ENCODE measurements around the gene GRB14.
"Not testable (repeated sequence)": the region's sequence is repeated elsewhere in the genome, so short reads cannot be mapped to it uniquely, and the experiment has no call there.

Gene GRB14

GRCh38 chr2:164562666-164563065, 58.6 kb downstream of the GRB14 start:
- H3K36me3 ChIP-seq (ENCODE audit: insufficient read depth, low read length): no peaks in the 10 kb centered on the region

GRCh38 chr2:164561991-164562390, 59.3 kb downstream of the GRB14 start:
- Histone ChIP-seq H3K9me3 (ENCODE audit: low read length) (no peaks in the 10 kb centered on the region), H3K27me3 (ENCODE audit: insufficient read depth, low read length) (no peaks in the 10 kb centered on the region), H3K4me3 (ENCODE audit: low read length) (no peak overlapping the region), H3K4me1 (ENCODE audit: insufficient read depth, low read length) (no peaks in the 10 kb centered on the region), H2AFZ (ENCODE audit: low read depth, low read length) (no peak overlapping the region), H3K36me3 (ENCODE audit: insufficient read depth, low read length) (no peaks in the 10 kb centered on the region)

More at GRCh38 chr2:164562666-164563065, 58.6 kb downstream of the GRB14 start:
- no peak overlapping the region for H2AFZ ChIP-seq (ENCODE audit: low read depth, low read length)
- no peaks in the 10 kb centered on the region for H3K4me1 ChIP-seq (ENCODE audit: insufficient read depth, low read length)
- H3K27me3 ChIP-seq (ENCODE audit: insufficient read depth, low read length): no peaks in the 10 kb centered on the region
- no peak overlapping the region for H3K4me3 ChIP-seq (ENCODE audit: low read length)
- H3K9me3 ChIP-seq (ENCODE audit: low read length): no peaks in the 10 kb centered on the region

GRCh38 chr2:164561416-164561815, 59.9 kb downstream of the GRB14 start:
- Histone ChIP-seq H3K27me3 (ENCODE audit: insufficient read depth, low read length) (no peaks in the 10 kb centered on the region), H3K36me3 (ENCODE audit: insufficient read depth, low read length) (no peaks in the 10 kb centered on the region), H3K4me3 (ENCODE audit: low read length) (no peak overlapping the region), H2AFZ (ENCODE audit: low read depth, low read length) (no peak overlapping the region), H3K9me3 (ENCODE audit: low read length) (no peaks in the 10 kb centered on the region), H3K4me1 (ENCODE audit: insufficient read depth, low read length) (no peaks in the 10 kb centered on the region)

- Histone ChIP-seq H2AFZ (ENCODE audit: low read depth, low read length) (no peak overlapping the region), H3K4me3 (ENCODE audit: low read length) (no peak overlapping the region), H3K36me3 (ENCODE audit: insufficient read depth, low read length) (no peaks in the 10 kb centered on the region), H3K27me3 (ENCODE audit: insufficient read depth, low read length) (no peaks in the 10 kb centered on the region), H3K9me3 (ENCODE audit: low read length) (no peaks in the 10 kb centered on the region), H3K4me1 (ENCODE audit: insufficient read depth, low read length) (no peaks in the 10 kb centered on the region)
Measured at GRCh38 chr2:164560902-164561301, 60.4 kb downstream of the GRB14 start.

- no peaks in the 10 kb centered on the region for H3K9me3 ChIP-seq (ENCODE audit: low read length)
- no peaks in the 10 kb centered on the region for H3K4me1 ChIP-seq (ENCODE audit: insufficient read depth, low read length)
- no peaks in the 10 kb centered on the region for H3K36me3 ChIP-seq (ENCODE audit: insufficient read depth, low read length)
- no peak overlapping the region for H3K4me3 ChIP-seq (ENCODE audit: low read length)
- H3K27me3 ChIP-seq (ENCODE audit: insufficient read depth, low read length): no peaks in the 10 kb centered on the region
- no peak overlapping the region for H2AFZ ChIP-seq (ENCODE audit: low read depth, low read length)
Measured at GRCh38 chr2:164560181-164560792, 61.0 kb downstream of the GRB14 start.

GRCh38 chr2:164558450-164558849, 62.8 kb downstream of the GRB14 start:
- Histone ChIP-seq H3K27me3 (ENCODE audit: insufficient read depth, low read length) (no peaks in the 10 kb centered on the region), H3K9me3 (ENCODE audit: low read length) (no peaks in the 10 kb centered on the region), H2AFZ (ENCODE audit: low read depth, low read length) (no peak overlapping the region), H3K4me3 (ENCODE audit: low read length) (no peak overlapping the region), H3K36me3 (ENCODE audit: insufficient read depth, low read length) (no peaks in the 10 kb centered on the region), H3K4me1 (ENCODE audit: insufficient read depth, low read length) (no peaks in the 10 kb centered on the region)

GRCh38 chr2:164554487-164554886, 66.8 kb downstream of the GRB14 start:
- no peaks in the 10 kb centered on the region for H3K36me3 ChIP-seq (ENCODE audit: insufficient read depth, low read length)
- H3K9me3 ChIP-seq (ENCODE audit: low read length): no peaks in the 10 kb centered on the region
- no peak overlapping the region for H2AFZ ChIP-seq (ENCODE audit: low read depth, low read length)
- no peaks in the 10 kb centered on the region for H3K4me1 ChIP-seq (ENCODE audit: insufficient read depth, low read length)
- no peaks in the 10 kb centered on the region for H3K27me3 ChIP-seq (ENCODE audit: insufficient read depth, low read length)
- no peak overlapping the region for H3K4me3 ChIP-seq (ENCODE audit: low read length)

GRCh38 chr2:164551519-164551918, 69.8 kb downstream of the GRB14 start:
- no peaks in the 10 kb centered on the region for H3K36me3 ChIP-seq (ENCODE audit: insufficient read depth, low read length)
- H2AFZ ChIP-seq (ENCODE audit: low read depth, low read length): no peak overlapping the region
- H3K4me3 ChIP-seq (ENCODE audit: low read length): no peak overlapping the region
- H3K27me3 ChIP-seq (ENCODE audit: insufficient read depth, low read length): no peaks in the 10 kb centered on the region
- H3K4me1 ChIP-seq (ENCODE audit: insufficient read depth, low read length): no peaks in the 10 kb centered on the region
- no peaks in the 10 kb centered on the region for H3K9me3 ChIP-seq (ENCODE audit: low read length)

GRCh38 chr2:164549705-164550104, 71.6 kb downstream of the GRB14 start:
- not testable (repeated sequence) for H3K4me1 ChIP-seq (ENCODE audit: insufficient read depth, low read length); H3K36me3 ChIP-seq (ENCODE audit: insufficient read depth, low read length); H3K27me3 ChIP-seq (ENCODE audit: insufficient read depth, low read length); H3K9me3 ChIP-seq (ENCODE audit: low read length); H3K4me3 ChIP-seq (ENCODE audit: low read length); H2AFZ ChIP-seq (ENCODE audit: low read depth, low read length)

- no peak overlapping the region for H3K4me3 ChIP-seq (ENCODE audit: low read length)
- no peaks in the 10 kb centered on the region for H3K9me3 ChIP-seq (ENCODE audit: low read length)
- H3K27me3 ChIP-seq (ENCODE audit: insufficient read depth, low read length): no peaks in the 10 kb centered on the region
- H3K36me3 ChIP-seq (ENCODE audit: insufficient read depth, low read length): no peaks in the 10 kb centered on the region
- H2AFZ ChIP-seq (ENCODE audit: low read depth, low read length): no peak overlapping the region
- no peaks in the 10 kb centered on the region for H3K4me1 ChIP-seq (ENCODE audit: insufficient read depth, low read length)
Measured at GRCh38 chr2:164545484-164545883, 75.8 kb downstream of the GRB14 start.

- Histone ChIP-seq H3K9me3 (ENCODE audit: low read length) (no peaks in the 10 kb centered on the region), H3K27me3 (ENCODE audit: insufficient read depth, low read length) (no peaks in the 10 kb centered on the region), H3K4me3 (ENCODE audit: low read length) (no peak overlapping the region), H3K36me3 (ENCODE audit: insufficient read depth, low read length) (no peaks in the 10 kb centered on the region), H3K4me1 (ENCODE audit: insufficient read depth, low read length) (no peaks in the 10 kb centered on the region), H2AFZ (ENCODE audit: low read depth, low read length) (no peak overlapping the region)
Measured at GRCh38 chr2:164542581-164543021, 78.7 kb downstream of the GRB14 start.

GRCh38 chr2:164538240-164538866, 82.9 kb downstream of the GRB14 start:
- H3K27me3 ChIP-seq (ENCODE audit: insufficient read depth, low read length): no peaks in the 10 kb centered on the region
- H3K4me3 ChIP-seq (ENCODE audit: low read length): no peak overlapping the region
- H3K4me1 ChIP-seq (ENCODE audit: insufficient read depth, low read length): no peaks in the 10 kb centered on the region
- no peaks in the 10 kb centered on the region for H3K36me3 ChIP-seq (ENCODE audit: insufficient read depth, low read length)
- H3K9me3 ChIP-seq (ENCODE audit: low read length): no peaks in the 10 kb centered on the region
- no peak overlapping the region for H2AFZ ChIP-seq (ENCODE audit: low read depth, low read length)

- no peak overlapping the region for H3K4me3 ChIP-seq (ENCODE audit: low read length)
- no peaks in the 10 kb centered on the region for H3K36me3 ChIP-seq (ENCODE audit: insufficient read depth, low read length)
- H3K27me3 ChIP-seq (ENCODE audit: insufficient read depth, low read length): no peaks in the 10 kb centered on the region
- no peak overlapping the region for H2AFZ ChIP-seq (ENCODE audit: low read depth, low read length)
- no peaks in the 10 kb centered on the region for H3K4me1 ChIP-seq (ENCODE audit: insufficient read depth, low read length)
- no peaks in the 10 kb centered on the region for H3K9me3 ChIP-seq (ENCODE audit: low read length)
Measured at GRCh38 chr2:164535280-164536025, 85.8 kb downstream of the GRB14 start.

Data from neuron (in vitro differentiated cells).